Measurements from ENCODE around the gene ITPKA. TPM values are rescaled to one million over a fixed set of nuclear protein-coding genes. Genes with fewer than 3 reads are reported as not detected.

Gene ITPKA
- total RNA-seq, 4 donors from 2014 or later, result 0.75 to 12.4 (median 7.0) TPM

DNA sequence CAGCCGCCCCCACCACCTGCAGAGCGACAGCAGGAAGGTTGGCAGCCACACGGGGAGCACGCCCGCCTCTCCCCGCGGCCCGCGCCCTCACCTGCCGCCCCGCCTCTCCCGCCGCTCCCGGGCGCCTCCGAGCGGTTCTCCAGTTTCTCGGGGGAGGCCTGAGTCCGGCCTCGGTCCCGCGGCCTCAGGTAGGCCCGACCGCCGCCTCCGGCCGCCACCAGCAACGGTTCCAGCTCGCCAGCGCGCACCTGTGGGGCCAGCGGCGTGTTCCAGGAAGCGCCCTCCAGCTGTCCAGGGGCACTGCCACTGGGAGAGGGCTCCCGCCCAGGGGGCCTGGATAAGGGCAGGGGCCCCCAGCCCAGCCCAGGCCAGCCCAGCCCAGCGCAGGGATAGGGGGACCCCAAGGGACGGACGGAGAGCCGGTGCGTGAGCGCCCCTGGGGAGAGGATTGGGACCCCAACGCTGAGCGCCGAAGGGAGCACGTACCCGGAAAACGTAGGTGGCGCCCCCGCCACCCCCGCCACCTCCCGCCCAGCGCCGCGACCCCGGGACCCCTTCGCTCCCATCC is 17.7 kb downstream of the ITPKA start:
- TF ChIP-seq CTCF (IDR thresholded peaks at IDR 0.05 in 4 of 5, conservative IDR thresholded peaks at IDR 0.05 in 1 of 5) (no peak), POLR2A (IDR thresholded peaks at IDR 0.05) (no peak)
- Histone ChIP-seq H3K27ac (no peak overlapping the region), H3K4me1 (peaks cover 20 to 27% of the 10 kb centered on the region in 2 donors), H3K9me3 (no peaks in the 10 kb centered on the region), H3K36me3 (no peaks in the 10 kb centered on the region), H3K27me3 (peaks cover 31 to 34% (median 32%) of the 10 kb centered on the region in 3 donors), H3K4me3 (no peak overlapping the region)
- intact Hi-C loops (cut with DNase I; ENCODE audit: low total_unique reads), result no loop called here
- in situ Hi-C loops (cut with MboI; ENCODE audit: low sequenced_read_pairs in 4 of 4), result no loop called here
- DNase-seq, result no peak
- no peak for ATAC-seq

DNA sequence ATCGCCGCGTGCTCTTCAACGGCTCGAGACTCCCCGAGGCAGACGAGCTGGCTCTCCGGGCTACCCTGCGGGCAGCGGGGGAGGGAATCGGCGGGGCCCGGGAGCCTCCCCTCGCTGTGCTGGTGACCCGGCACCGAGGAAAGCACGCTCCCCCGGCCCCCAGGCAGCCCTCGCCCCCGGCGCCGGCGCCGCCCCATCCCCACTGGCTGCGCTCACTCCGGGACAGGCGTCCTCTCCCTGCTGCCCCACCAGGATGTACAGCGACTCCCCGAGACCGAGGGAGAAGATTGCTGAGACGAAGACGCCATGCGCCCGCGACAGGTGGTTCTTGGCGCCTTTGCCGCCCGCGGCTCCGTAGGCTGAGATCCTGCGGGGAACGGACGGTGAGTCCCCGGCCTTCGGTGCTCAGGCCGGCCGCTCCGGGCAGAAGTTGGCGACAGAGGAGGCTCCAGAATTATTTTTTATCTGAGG is 18.3 kb downstream of the ITPKA start:
- TF ChIP-seq CTCF (IDR thresholded peaks at IDR 0.05 in 4 of 5, conservative IDR thresholded peaks at IDR 0.05 in 1 of 5) (no peak), POLR2A (IDR thresholded peaks at IDR 0.05) (no peak)
- peak overlapping the region in 3 of 4 donors; percentile 43 to 53 (median 47) for H3K4me3 ChIP-seq
- no peaks in the 10 kb centered on the region for H3K36me3 ChIP-seq
- in situ Hi-C loops (cut with MboI; ENCODE audit: low sequenced_read_pairs in 4 of 4), result no loop called here
- no peaks in the 10 kb centered on the region for H3K9me3 ChIP-seq
- ATAC-seq (no peak), DNase-seq (no peak)
- no peak overlapping the region for H3K27ac ChIP-seq
- peaks cover 31 to 34% (median 32%) of the 10 kb centered on the region in 3 donors for H3K27me3 ChIP-seq
- intact Hi-C loops (cut with DNase I; ENCODE audit: low total_unique reads), result no loop called here
- H3K4me1 ChIP-seq, result peaks cover 20 to 27% of the 10 kb centered on the region in 2 donors

DNA sequence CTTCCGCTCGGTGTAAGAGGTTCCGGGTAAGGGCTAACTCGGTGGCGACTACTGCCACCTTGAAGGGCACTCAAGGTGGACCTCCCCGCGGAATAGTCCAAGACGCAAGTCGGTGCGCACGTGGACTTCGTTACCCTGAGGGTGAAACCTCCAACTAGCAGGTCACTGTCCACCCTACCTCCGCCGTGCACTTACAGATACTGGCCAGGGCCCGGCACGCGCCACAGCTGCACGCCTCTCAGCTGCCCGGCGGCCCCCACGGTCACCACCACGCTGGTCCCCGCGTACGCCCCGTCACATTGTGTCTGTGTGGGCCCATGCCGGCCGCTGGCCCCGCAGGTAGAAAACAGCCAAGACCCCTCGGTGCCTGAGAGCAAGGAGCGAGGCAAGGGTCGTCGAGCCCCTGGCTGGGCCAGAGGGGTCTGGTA is 18.9 kb downstream of the ITPKA start:
- no peaks in the 10 kb centered on the region for H3K9me3 ChIP-seq
- no peak overlapping the region for H3K27ac ChIP-seq
- no peak for TF ChIP-seq CTCF (IDR thresholded peaks at IDR 0.05 in 4 of 5, conservative IDR thresholded peaks at IDR 0.05 in 1 of 5)
- no peak for TF ChIP-seq POLR2A (IDR thresholded peaks at IDR 0.05)
- peak overlapping the region; percentile 36 to 53 (median 45) for H3K4me3 ChIP-seq
- peaks cover 31 to 34% (median 32%) of the 10 kb centered on the region in 3 donors for H3K27me3 ChIP-seq
- H3K36me3 ChIP-seq, result peaks cover 0 to 4% of the 10 kb centered on the region in 2 donors
- intact Hi-C loops (cut with DNase I; ENCODE audit: low total_unique reads), result no loop called here
- peaks cover 20 to 27% of the 10 kb centered on the region in 2 donors for H3K4me1 ChIP-seq
- ATAC-seq, result peak in 1 of 2 donors; percentile 30
- DNase-seq, result no peak
- in situ Hi-C loops (cut with MboI; ENCODE audit: low sequenced_read_pairs in 4 of 4), result no loop called here

- peak; percentile 55 to 58 for ATAC-seq
- peaks cover 0 to 9% of the 10 kb centered on the region in 2 donors for H3K36me3 ChIP-seq
- TF ChIP-seq CTCF (IDR thresholded peaks at IDR 0.05 in 4 of 5, conservative IDR thresholded peaks at IDR 0.05 in 1 of 5) (no peak), POLR2A (IDR thresholded peaks at IDR 0.05) (no peak)
- peaks cover 20 to 27% of the 10 kb centered on the region in 2 donors for H3K4me1 ChIP-seq
- in situ Hi-C loops (cut with MboI; ENCODE audit: low sequenced_read_pairs in 4 of 4), result no loop called here
- intact Hi-C loops (cut with DNase I; ENCODE audit: low total_unique reads), result no loop called here
- no peak for DNase-seq
- H3K27me3 ChIP-seq, result peaks cover 31 to 34% (median 32%) of the 10 kb centered on the region in 3 donors
- H3K4me3 ChIP-seq, result peak overlapping the region; percentile 36 to 53 (median 45)
- H3K9me3 ChIP-seq, result no peaks in the 10 kb centered on the region
- no peak overlapping the region for H3K27ac ChIP-seq
These were observed 19.3 kb downstream of the ITPKA start for GRCh38 chr15:41512940-41513505.
